GM23248 (cell line): ENCODE data around the gene LMF1.

Source experiments
- EZH2 ChIP-seq: fragments of 200-600 bp; sonication (generic); IDR thresholded peaks from 2 replicates; pipeline ENCODE4 v1.6.1; 2018; ENCODE audit warnings: antibody characterized with exemption, mild to moderate bottlenecking; ENCODE audit not compliant: insufficient read depth, poor library complexity, severe bottlenecking
- EZH2phosphoT487 ChIP-seq: fragments of 200-600 bp; sonication (generic); IDR thresholded peaks from 2 replicates; pipeline ENCODE4 v1.6.1; 2018; ENCODE audit warnings: antibody characterized with exemption, moderate library complexity, mild to moderate bottlenecking, low read depth; ENCODE audit not compliant: insufficient read depth

- TF ChIP-seq EZH2phosphoT487 (no peak), EZH2 (no peak)
Observed at GRCh38 chr16:856811-857210, 114.0 kb downstream of the LMF1 start.
